HEK293 (cell line): ENCODE measurements around the gene ABCC2.

Experiments used
- BCL11A ChIP-seq: fragments of 450-650 bp; formaldehyde crosslinking; IDR thresholded peaks from 2 replicates; pipeline ENCODE4 v1.5.1; 2016; ENCODE audit warnings: low read depth, missing biosample characterization, missing genetic modification characterization
- BCL6B ChIP-seq: fragments of 450-650 bp; formaldehyde crosslinking; IDR thresholded peaks from 2 replicates; pipeline ENCODE4 v1.5.1; 2017; ENCODE audit warnings: missing biosample characterization, missing genetic modification characterization
- GLI2 ChIP-seq: fragments of 450-650 bp; formaldehyde crosslinking; IDR thresholded peaks from 2 replicates; pipeline ENCODE4; 2017; ENCODE audit warnings: missing biosample characterization, missing genetic modification characterization, low read depth, borderline replicate concordance
- PRDM10 ChIP-seq: fragments of 450-650 bp; formaldehyde crosslinking; IDR thresholded peaks from 2 replicates; pipeline ENCODE4 v1.5.1; 2016; ENCODE audit warnings: missing biosample characterization, missing genetic modification characterization
- PRDM2 ChIP-seq: fragments of 450-650 bp; formaldehyde crosslinking; IDR thresholded peaks from 2 replicates; pipeline ENCODE4 v1.5.1; 2016; ENCODE audit warnings: missing biosample characterization, missing genetic modification characterization, borderline replicate concordance
- SP2 ChIP-seq: fragments of 450-650 bp; formaldehyde crosslinking; IDR thresholded peaks from 2 replicates; pipeline ENCODE4 v1.5.1; 2016; ENCODE audit warnings: missing biosample characterization, missing genetic modification characterization
- TCF7L2 ChIP-seq: IDR thresholded peaks from 2 replicates; pipeline ENCODE4 v1.6.1; 2011; ENCODE audit warnings: low read depth, mild to moderate bottlenecking, inconsistent platforms, low read length, moderate library complexity, borderline replicate concordance
- ZBTB48 ChIP-seq: fragments of 450-650 bp; formaldehyde crosslinking; IDR thresholded peaks from 2 replicates; pipeline ENCODE4 v1.5.1; 2016; ENCODE audit warnings: missing biosample characterization, missing genetic modification characterization
- ZNF138 ChIP-seq: fragments of 450-650 bp; formaldehyde crosslinking; IDR thresholded peaks from 2 replicates; pipeline ENCODE4 v1.5.1; 2016; ENCODE audit warnings: missing biosample characterization, missing genetic modification characterization, borderline replicate concordance
- ZNF155 ChIP-seq: fragments of 450-650 bp; formaldehyde crosslinking; IDR thresholded peaks from 2 replicates; pipeline ENCODE4 v1.5.1; 2016; ENCODE audit warnings: missing biosample characterization, missing genetic modification characterization
- ZNF16 ChIP-seq: fragments of 450-650 bp; formaldehyde crosslinking; IDR thresholded peaks from 2 replicates; pipeline ENCODE4 v1.5.1; 2016; ENCODE audit warnings: low read depth, missing biosample characterization, missing genetic modification characterization
- ZNF169 ChIP-seq: fragments of 450-650 bp; formaldehyde crosslinking; IDR thresholded peaks from 2 replicates; pipeline ENCODE4 v1.5.1; 2016; ENCODE audit warnings: missing biosample characterization, missing genetic modification characterization
- ZNF18 ChIP-seq: fragments of 450-650 bp; formaldehyde crosslinking; IDR thresholded peaks from 2 replicates; pipeline ENCODE4 v1.5.1; 2016; ENCODE audit warnings: missing biosample characterization, missing genetic modification characterization
- ZNF280D ChIP-seq: fragments of 450-650 bp; formaldehyde crosslinking; IDR thresholded peaks from 2 replicates; pipeline ENCODE4 v1.5.1; 2016; ENCODE audit warnings: missing biosample characterization, missing genetic modification characterization
- ZNF292 ChIP-seq: fragments of 450-650 bp; formaldehyde crosslinking; IDR thresholded peaks from 2 replicates; pipeline ENCODE4 v1.5.1; 2016; ENCODE audit warnings: low read depth, missing biosample characterization, missing genetic modification characterization, borderline replicate concordance
- ZNF362 ChIP-seq: fragments of 450-650 bp; formaldehyde crosslinking; IDR thresholded peaks from 2 replicates; pipeline ENCODE4 v1.5.1; 2016; ENCODE audit warnings: missing biosample characterization, missing genetic modification characterization
- ZNF366 ChIP-seq: fragments of 450-650 bp; formaldehyde crosslinking; conservative IDR thresholded peaks from 2 replicates; pipeline ENCODE4 v1.5.1; 2016; ENCODE audit warnings: missing biosample characterization, missing genetic modification characterization
- ZNF416 ChIP-seq: fragments of 450-650 bp; formaldehyde crosslinking; IDR thresholded peaks from 2 replicates; pipeline ENCODE4 v1.5.1; 2016; ENCODE audit warnings: missing biosample characterization, missing genetic modification characterization
- ZNF660 ChIP-seq: fragments of 450-650 bp; IDR thresholded peaks from 2 replicates; pipeline ENCODE4 v1.5.1; 2018; ENCODE audit warnings: missing biosample characterization, mild to moderate bottlenecking, missing genetic modification characterization
- ZNF830 ChIP-seq: fragments of 450-650 bp; IDR thresholded peaks from 2 replicates; pipeline ENCODE4 v1.5.0; 2018; ENCODE audit warnings: missing biosample characterization, missing genetic modification characterization, low read depth, mild to moderate bottlenecking, moderate library complexity
- ZNF843 ChIP-seq: fragments of 450-650 bp; formaldehyde crosslinking; IDR thresholded peaks from 2 replicates; pipeline ENCODE4 v1.5.1; 2016; ENCODE audit warnings: missing biosample characterization, missing genetic modification characterization
- ZXDB ChIP-seq: fragments of 450-650 bp; formaldehyde crosslinking; IDR thresholded peaks from 2 replicates; pipeline ENCODE4 v1.5.1; 2016; ENCODE audit warnings: missing biosample characterization, missing genetic modification characterization

Gene ABCC2

GRCh38 chr10:99775850-99776249, 6.6 kb upstream of the ABCC2 start (continued):
- TF ChIP-seq ZNF16 (no peak), ZBTB48 (tag by site-specific recombination) (no peak), ZNF843 (tag by site-specific recombination) (no peak), ZNF18 (tag by site-specific recombination) (no peak), ZNF366 (tag by site-specific recombination) (no peak), ZNF138 (tag by site-specific recombination) (no peak), SP2 (tag by site-specific recombination) (no peak), ZNF292 (tag by site-specific recombination) (no peak), ZNF416 (no peak), ZXDB (no peak), ZNF169 (tag by site-specific recombination) (no peak), PRDM10 (tag by site-specific recombination) (no peak), ZNF830 (no peak), ZNF362 (tag by site-specific recombination) (no peak), BCL11A (tag by site-specific recombination) (no peak), BCL6B (tag by site-specific recombination) (no peak), ZNF280D (tag by site-specific recombination) (no peak), ZNF660 (tag by site-specific recombination) (peak; percentile 44; the same call in 1 of the 2 replicates), ZNF155 (tag by site-specific recombination) (no peak), GLI2 (tag by site-specific recombination) (no peak), PRDM2 (tag by site-specific recombination) (no peak), TCF7L2 (no peak)
